ENCODE results near the gene GRID2.

- TF ChIP-seq CTCF (conservative IDR thresholded peaks at IDR 0.05 in 1 of 2, IDR thresholded peaks at IDR 0.05 in 1 of 2; ENCODE audit: low read depth in 1 of 2, low read length in 2 of 2) (no peak), EZH2 (IDR thresholded peaks at IDR 0.05; ENCODE audit: low read length, missing control alignments) (no peak)
These were observed 456.7 kb downstream of the GRID2 start for GRCh38 chr4:92760433-92760832.

All from fibroblast of lung (primary cell).